AG08395 (cell line): ENCODE data around the gene FPR2.
"Not testable (repeated sequence)": the region's sequence is repeated elsewhere in the genome, so short reads cannot be mapped to it uniquely, and the experiment has no call there.

Experiments used
- DNase-seq: peaks from one replicate; pipeline ENCODE4 v3.0.0; 2012; ENCODE audit warnings: mixed read lengths, low spot score

The FPR2 gene

DNA sequence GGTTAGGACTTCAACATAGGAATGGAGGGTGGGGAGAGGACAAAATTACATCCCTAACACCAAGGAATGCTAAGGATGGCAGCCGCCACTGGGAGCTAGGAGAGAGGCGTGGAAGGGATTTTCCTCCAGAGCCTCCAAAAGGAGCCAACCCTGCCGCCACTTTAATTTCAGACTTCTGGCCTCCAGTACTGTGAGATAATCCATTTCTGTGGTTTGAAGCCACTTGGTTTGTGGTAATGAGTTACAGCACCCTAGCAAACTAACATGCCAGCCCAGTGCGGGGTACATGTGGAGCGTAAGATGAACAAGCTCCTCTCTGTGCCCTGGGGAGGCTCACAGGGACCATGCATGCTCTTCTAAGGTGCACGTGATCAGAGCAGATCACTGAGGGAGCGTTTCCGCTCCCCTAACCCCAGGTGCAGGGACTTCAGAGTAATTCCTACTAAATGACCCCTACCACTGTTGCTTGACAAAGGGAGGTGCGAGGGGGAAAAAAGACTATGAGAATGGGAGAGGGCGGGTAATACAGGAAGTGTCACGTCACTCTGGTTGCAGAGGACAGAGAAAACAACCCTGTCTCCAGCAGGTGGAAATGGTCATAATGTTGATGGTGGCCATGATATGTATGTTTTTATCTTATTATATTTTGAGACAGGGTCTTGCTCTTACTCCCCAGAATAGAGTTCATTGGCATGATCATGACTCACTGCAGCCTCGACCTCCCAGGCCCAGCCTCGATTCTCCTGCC is 21.3 kb upstream of the FPR2 start:
- peak; percentile 29 for DNase-seq

- no peak for DNase-seq
These were observed 20.6 kb upstream of the FPR2 start for GRCh38 chr19:51740356-51740755.

DNA sequence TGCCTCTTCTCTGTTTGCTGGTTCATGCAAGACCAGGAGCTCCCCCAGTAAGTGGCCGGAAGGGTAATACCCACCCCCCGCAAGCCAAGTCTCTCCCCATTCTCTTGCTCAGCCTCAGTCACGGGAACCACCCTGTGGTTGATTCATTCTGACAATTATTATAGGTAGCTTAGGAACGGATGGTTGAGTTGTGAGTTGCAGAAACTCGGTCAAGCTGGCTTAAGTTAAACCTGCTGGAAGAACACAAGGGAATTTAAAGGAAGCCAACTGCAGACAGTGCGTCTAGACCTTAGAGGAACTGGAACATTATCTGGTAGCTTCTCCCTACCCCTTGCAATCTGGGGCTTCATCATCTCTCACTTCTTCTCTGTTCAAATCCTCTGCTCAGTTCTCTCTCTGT is 18.2 kb upstream of the FPR2 start:
- DNase-seq = peak; percentile 70

DNA sequence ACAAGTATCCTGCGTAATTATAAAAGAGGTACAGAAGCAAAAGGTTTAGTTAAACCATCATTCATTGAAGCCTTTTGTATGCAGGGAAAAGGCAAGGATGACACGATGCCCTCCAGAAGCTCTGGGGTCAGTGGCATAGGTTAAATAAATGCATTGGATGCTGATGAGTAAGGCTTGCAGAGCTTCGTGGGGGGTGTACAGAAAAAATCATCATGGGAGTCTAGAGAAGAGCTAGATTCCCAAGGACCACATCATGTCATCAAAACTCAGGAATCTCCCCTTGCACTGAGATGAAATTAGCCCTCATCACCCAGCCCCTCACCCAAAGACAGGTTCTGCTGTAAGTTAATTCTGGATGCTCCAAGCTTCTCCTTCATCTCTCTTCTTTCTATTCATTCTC is 17.6 kb upstream of the FPR2 start:
- DNase-seq = no peak

- DNase-seq = no peak
These were observed 14.2 kb upstream of the FPR2 start for GRCh38 chr19:51746731-51747130.

GRCh38 chr19:51749979-51750378 is 11.0 kb upstream of the FPR2 start:
- peak; percentile 85 for DNase-seq

GRCh38 chr19:51750400-51751094 is 10.4 kb upstream of the FPR2 start:
- DNase-seq = peak; percentile 61

- DNase-seq = peak; percentile 33
These were observed 9.3 kb upstream of the FPR2 start, which contains the start of gene FPR1 for GRCh38 chr19:51751655-51752054. FPR1 (minus strand) TSS chr19:51751878; CDS start chr19:51746994, 4,884 bp downstream.

DNA sequence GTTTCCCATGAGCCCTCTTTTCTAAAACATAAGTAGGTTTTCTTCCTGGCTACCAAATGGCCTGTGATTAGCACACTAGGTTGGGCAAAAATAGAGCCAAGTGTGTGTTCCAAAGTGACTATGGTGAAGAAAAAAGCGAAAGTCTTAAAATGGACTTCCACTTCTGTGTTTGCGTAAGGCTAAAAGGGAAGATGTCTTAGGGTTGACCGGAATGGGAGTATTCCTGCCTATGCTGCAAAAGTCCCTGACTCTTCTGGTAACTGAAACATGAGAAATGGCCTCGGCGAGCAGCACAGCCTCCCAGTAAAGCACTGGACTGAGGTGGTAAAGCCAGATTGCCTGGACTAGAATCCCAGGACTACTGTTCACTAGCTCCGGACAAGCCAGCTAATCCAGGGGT is 6.9 kb upstream of the FPR2 start:
- no peak for DNase-seq

GRCh38 chr19:51754770-51755169 is 6.2 kb upstream of the FPR2 start:
- DNase-seq = no peak

DNA sequence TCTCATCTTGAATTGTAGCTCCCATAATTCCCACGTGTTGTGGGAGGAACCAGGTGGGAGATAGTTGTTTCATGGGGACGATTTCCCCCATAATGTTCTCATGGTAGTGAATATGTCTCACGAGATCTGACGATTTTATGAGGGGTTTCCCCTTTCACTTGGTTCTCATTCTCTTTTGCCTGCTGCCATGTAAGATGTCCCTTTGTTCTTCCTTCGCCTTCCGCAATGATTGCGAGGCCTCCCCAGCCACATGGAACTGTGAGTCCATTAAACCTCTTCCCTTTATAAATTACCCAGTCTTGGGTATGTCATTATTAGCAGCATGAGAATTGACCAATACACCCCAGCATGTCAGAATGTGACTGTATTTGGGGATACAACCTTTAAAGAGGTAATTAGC is 5.4 kb upstream of the FPR2 start:
- DNase-seq = no peak

DNA sequence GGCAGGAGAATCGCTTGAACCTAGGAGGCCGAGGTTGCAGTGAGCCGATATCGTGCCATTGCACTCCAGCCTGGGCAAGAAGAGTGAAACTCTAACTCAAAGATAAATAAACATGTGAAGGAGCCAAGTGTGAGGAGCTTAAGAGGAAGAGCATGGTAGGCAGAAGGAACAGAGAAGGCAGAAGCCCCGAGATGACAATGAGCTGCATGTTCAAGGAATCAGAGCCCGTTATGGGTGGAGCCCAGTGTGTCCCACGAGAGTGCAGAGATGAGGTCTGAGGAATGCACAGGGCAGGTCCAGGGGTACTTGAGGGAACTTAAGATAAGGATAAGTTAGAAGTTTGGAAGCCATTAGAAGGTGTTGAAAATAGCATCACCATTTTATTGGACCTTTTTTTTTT is 716 bp downstream of the FPR2 start:
- DNase-seq = no peak

GRCh38 chr19:51765086-51765485 is 4.1 kb downstream of the FPR2 start:
- DNase-seq = no peak

DNA sequence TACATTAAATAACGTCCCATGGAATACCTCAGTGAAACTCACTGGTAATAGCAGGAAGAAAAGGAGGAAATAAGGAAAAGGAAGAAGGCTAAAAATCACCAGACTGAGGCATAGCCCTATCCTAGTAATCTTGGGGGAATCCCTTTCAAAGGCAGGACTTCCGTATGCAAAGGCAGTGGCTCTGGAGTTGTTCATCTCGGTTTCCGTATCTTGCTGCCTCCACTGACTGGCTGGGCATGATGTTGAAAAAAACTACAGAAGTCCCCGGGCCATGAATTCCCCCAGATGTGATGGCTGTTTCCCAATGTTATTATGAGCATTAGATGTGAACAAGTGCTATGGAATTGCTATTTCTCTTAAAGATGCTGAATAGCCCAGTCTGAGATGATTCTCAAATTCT is 5.5 kb downstream of the FPR2 start:
- no peak for DNase-seq

DNA sequence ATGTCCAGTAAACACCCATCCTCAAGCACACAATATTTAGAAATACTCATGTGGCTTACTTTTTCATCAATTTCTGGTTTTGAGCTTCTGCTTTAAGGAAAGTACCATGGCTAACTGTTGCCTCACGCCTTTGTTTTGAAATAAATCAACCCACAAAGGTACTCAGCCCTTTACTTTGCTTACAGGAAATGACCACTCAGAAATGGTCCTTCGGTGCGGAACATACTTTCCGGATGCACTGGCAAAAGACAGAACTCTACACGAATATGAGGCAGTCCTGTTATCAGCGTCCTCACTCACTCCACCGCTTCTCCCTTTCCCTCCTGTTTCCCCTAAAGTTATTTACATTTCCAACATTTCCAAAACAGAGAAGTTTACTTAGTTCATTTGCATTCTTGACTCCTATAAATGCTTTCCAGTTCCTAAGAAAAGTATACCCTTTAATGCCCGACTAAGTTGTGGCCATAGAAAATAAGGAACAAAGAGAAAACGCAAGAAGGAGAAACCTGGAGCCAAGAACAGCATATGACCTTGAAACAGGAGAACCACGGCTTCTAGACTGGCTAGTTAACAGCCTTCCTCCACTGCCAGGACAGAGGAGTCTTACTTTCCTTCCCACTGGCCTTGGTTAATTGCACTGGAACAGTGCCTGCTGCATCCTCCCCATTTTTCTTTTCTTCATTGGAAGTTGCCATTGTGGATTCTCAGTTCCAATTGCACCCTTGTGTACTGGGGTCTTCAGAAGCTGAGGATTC is 10.6 kb downstream of the FPR2 start:
- no peak for DNase-seq

DNA sequence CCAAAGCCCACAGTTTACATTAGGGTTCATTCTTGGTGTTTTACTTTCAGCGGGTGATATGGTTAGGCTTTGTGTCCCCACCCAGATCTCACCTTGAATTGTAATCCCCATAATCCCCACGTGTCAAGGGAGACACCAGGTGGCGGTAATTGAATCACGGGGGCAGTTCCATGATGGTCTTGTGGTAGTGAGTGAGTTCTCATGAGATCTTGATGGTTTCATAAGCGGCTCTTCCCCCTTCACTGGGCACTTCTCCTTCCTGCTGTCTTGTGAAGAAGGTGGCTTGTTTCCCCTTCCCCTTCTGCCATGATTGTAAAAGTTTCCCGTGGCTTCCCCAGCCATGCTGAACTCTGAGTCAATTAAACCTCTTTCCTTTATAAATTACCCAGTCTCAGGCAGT is 12.0 kb downstream of the FPR2 start:
- no peak for DNase-seq

- not testable (repeated sequence) for DNase-seq
These were observed 15.6 kb downstream of the FPR2 start for GRCh38 chr19:51776561-51776960.

GRCh38 chr19:51777570-51778462 is 16.8 kb downstream of the FPR2 start:
- DNase-seq = peak; percentile 80

DNA sequence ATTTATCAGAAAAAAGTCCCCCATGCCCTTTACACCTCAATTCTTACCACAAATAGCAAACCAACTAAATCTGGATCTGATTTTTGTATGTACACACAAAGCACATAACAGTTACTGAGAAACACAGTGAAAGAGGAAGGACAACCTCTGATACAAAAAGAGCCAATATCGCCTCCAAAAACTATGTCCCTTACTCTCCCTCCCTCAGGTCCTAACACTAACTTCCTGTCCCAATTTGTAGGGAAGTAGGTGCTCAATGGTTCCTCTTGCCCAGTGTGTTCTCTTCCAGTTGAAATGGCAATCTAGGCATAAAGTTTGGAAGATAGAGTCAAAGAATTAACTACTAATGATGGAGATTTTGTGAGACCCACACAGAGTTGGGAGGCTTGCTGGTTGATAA is 18.2 kb downstream of the FPR2 start:
- DNase-seq = no peak

GRCh38 chr19:51779703-51780102 is 18.7 kb downstream of the FPR2 start:
- no peak for DNase-seq

- no peak for DNase-seq
These were observed 19.3 kb downstream of the FPR2 start for GRCh38 chr19:51780270-51780669.

- DNase-seq = no peak
These were observed 21.0 kb downstream of the FPR2 start for GRCh38 chr19:51781999-51782398.
